HepG2 (cell line): ENCODE measurements around the gene NDUFA5. TPM values are rescaled to one million over a fixed set of nuclear protein-coding genes. Genes with fewer than 3 reads are reported as not detected.
A peak's percentile ranks its signal among the peaks of the same experiment; 100 is the strongest.

ENCODE experiments used
- AHDC1 ChIP-seq: sonication (generic); formaldehyde crosslinking; IDR thresholded peaks from 2 replicates; pipeline ENCODE4 v1.5.1; 2020; ENCODE audit warnings: mild to moderate bottlenecking, missing genetic modification reagents, borderline replicate concordance
- DBP ChIP-seq: sonication (generic); formaldehyde crosslinking; IDR thresholded peaks from 2 replicates; pipeline ENCODE4 v1.4.0; 2020; ENCODE audit warnings: missing genetic modification reagents; ENCODE audit errors: not compliant biosample characterization
- HNF4A ChIP-seq: sonication (generic); formaldehyde crosslinking; IDR thresholded peaks from 2 replicates; pipeline ENCODE4 v1.4.0; 2020; ENCODE audit warnings: missing genetic modification reagents
- MTF2 ChIP-seq: sonication (generic); formaldehyde crosslinking; IDR thresholded peaks from 2 replicates; pipeline ENCODE4 v1.5.0; 2020; ENCODE audit warnings: missing genetic modification reagents, borderline replicate concordance
- NFYB ChIP-seq: sonication (generic); formaldehyde crosslinking; IDR thresholded peaks from 2 replicates; pipeline ENCODE4 v1.4.0; 2020; ENCODE audit warnings: missing genetic modification reagents
- RBAK ChIP-seq: sonication (generic); formaldehyde crosslinking; IDR thresholded peaks from 2 replicates; pipeline ENCODE4 v1.5.1; 2020; ENCODE audit warnings: mild to moderate bottlenecking, missing genetic modification reagents
- RBFOX2 ChIP-seq: fragments of 200-400 bp; formaldehyde crosslinking; IDR thresholded peaks from 2 replicates; pipeline ENCODE4 v1.6.1; 2017; ENCODE audit warnings: low read depth, mild to moderate bottlenecking, low read length
- REXO4 ChIP-seq: sonication (generic); formaldehyde crosslinking; IDR thresholded peaks from 2 replicates; pipeline ENCODE4 v1.8.0; 2022; ENCODE audit warnings: missing genetic modification reagents, mild to moderate bottlenecking, borderline replicate concordance
- TSC22D2 ChIP-seq: sonication (generic); formaldehyde crosslinking; IDR thresholded peaks from 2 replicates; pipeline ENCODE4 v1.5.1; 2020; ENCODE audit warnings: missing genetic modification reagents, mild to moderate bottlenecking, borderline replicate concordance
- ZBTB44 ChIP-seq: sonication (generic); formaldehyde crosslinking; IDR thresholded peaks from 2 replicates; pipeline ENCODE4 v1.4.0; 2020; ENCODE audit warnings: missing genetic modification reagents
- ZNF138 ChIP-seq: sonication (generic); formaldehyde crosslinking; IDR thresholded peaks from 2 replicates; pipeline ENCODE4 v1.5.0; 2020; ENCODE audit warnings: mild to moderate bottlenecking, low read depth, missing genetic modification reagents
- ZNF264 ChIP-seq: sonication (generic); formaldehyde crosslinking; IDR thresholded peaks from 2 replicates; pipeline ENCODE4 v1.4.0; 2020; ENCODE audit warnings: missing genetic modification reagents
- ZNF496 ChIP-seq: sonication (generic); formaldehyde crosslinking; IDR thresholded peaks from 2 replicates; pipeline ENCODE4 v1.8.1; 2023; ENCODE audit warnings: mild to moderate bottlenecking, moderate library complexity, missing genetic modification reagents; ENCODE audit not compliant: insufficient replicate concordance
- ZNF615 ChIP-seq: sonication (generic); formaldehyde crosslinking; IDR thresholded peaks from 2 replicates; pipeline ENCODE4 v1.5.0; 2020; ENCODE audit warnings: mild to moderate bottlenecking, missing genetic modification reagents, borderline replicate concordance
- ZNF784 ChIP-seq: sonication (generic); formaldehyde crosslinking; IDR thresholded peaks from 2 replicates; pipeline ENCODE4 v1.5.1; 2020; ENCODE audit warnings: missing genetic modification reagents, mild to moderate bottlenecking, borderline replicate concordance
- ZNF788 ChIP-seq: sonication (generic); formaldehyde crosslinking; IDR thresholded peaks from 2 replicates; pipeline ENCODE4 v1.5.0; 2020; ENCODE audit warnings: mild to moderate bottlenecking, missing genetic modification reagents, borderline replicate concordance
- ZSCAN20 ChIP-seq: sonication (generic); formaldehyde crosslinking; IDR thresholded peaks from 2 replicates; pipeline ENCODE4 v1.4.0; 2020; ENCODE audit warnings: missing genetic modification reagents, mild to moderate bottlenecking, borderline replicate concordance
- ZSCAN29 ChIP-seq: sonication (generic); formaldehyde crosslinking; conservative IDR thresholded peaks from 2 replicates; pipeline ENCODE4 v1.4.0; 2020; ENCODE audit warnings: mild to moderate bottlenecking, missing genetic modification reagents
- polyA plus RNA-seq, 8 experiments: library from polyadenylated mRNA; depleted of rRNA in 3 of 8; stranded (reverse) in 7 of 8; unstranded in 1 of 8; fragments of >200 nt; fragmentation: Illumina TruSeq in 4 of 8; extraction: Trizol in 4 of 8; gene quantifications; 2 replicates each; pipeline versions ENCODE4 v1.2.1 to v1.2.3, GENCODE V29; 2011 to 2016; ENCODE audit warnings: low read depth in 4 of 8, missing spikeins in 1 of 8, mixed read lengths in 1 of 8; ENCODE audit not compliant: insufficient read depth in 1 of 8
- total RNA-seq, 5 experiments: library from RNA; depleted of rRNA; stranded (reverse); fragments of >200 nt; fragmentation: Illumina TruSeq; extraction: Trizol; gene quantifications; 2 replicates each; pipeline ENCODE4 v1.2.3, GENCODE V29; 2016; ENCODE audit warnings: low read depth in 1 of 5

The NDUFA5 gene
- total and polyA plus RNA-seq, 2 of the 13 experiments (the other 11 are each of a cell fraction or from before 2014, with no cell fraction given) = 16.9 to 55.9 TPM

GRCh38 chr7:123557398-123558288 lies at the start of gene NDUFA5 (continued):
- TF ChIP-seq AHDC1 (CRISPR knock-in tag) = no peak
- TF ChIP-seq NFYB (CRISPR knock-in tag) = 0 out of 2 replicates have a peak, but pooled peaks have one; percentile 14
- no peak for TF ChIP-seq ZSCAN29
- TF ChIP-seq ZNF496 (CRISPR knock-in tag) = no peak
- peak; percentile 47; the same call in 1 of the 2 replicates for TF ChIP-seq RBFOX2
- TF ChIP-seq ZNF138 (CRISPR knock-in tag) = no peak
- TF ChIP-seq MTF2 = no peak
- no peak for TF ChIP-seq ZNF615 (CRISPR knock-in tag)
- TF ChIP-seq ZSCAN20 = no peak
- TF ChIP-seq TSC22D2 = peak; percentile 90; the same call in 1 of the 2 replicates
- no peak for TF ChIP-seq RBAK
- TF ChIP-seq REXO4 (CRISPR knock-in tag) = no peak
- no peak for TF ChIP-seq DBP (CRISPR knock-in tag)
- TF ChIP-seq HNF4A = peak; percentile 26; the same call in 1 of the 2 replicates
- TF ChIP-seq ZNF788 (CRISPR knock-in tag) = peak; percentile 42; the same call in 1 of the 2 replicates
- no peak for TF ChIP-seq ZNF784 (CRISPR knock-in tag)
- no peak for TF ChIP-seq ZNF264 (CRISPR knock-in tag)
- no peak for TF ChIP-seq ZBTB44 (CRISPR knock-in tag)
